Astrocyte (in vitro differentiated cells and primary cell): Measurements from ENCODE around the gene ELK1. TPM values are rescaled to one million over a fixed set of nuclear protein-coding genes. Genes with fewer than 3 reads are reported as not detected.

Source experiments
- DNase-seq: peaks from one replicate; pipeline ENCODE4 v3.0.0-alpha.2; 2010; ENCODE audit warnings: low read depth
- FAIRE-seq: peaks from 2 replicates; lab custom pipeline; 2011; peaks lifted over from hg19 to GRCh38; lab: Jason Lieb, UNC
- H2AFZ ChIP-seq: 2 replicates; pipeline ENCODE4 v1.6.0; 2012; ENCODE audit warnings: low read depth, low read length, inconsistent platforms
- H3K27ac ChIP-seq: 2 replicates; pipeline ENCODE4 v1.5.1; 2011; ENCODE audit warnings: low read depth, low read length, inconsistent platforms
- H3K27me3 ChIP-seq: 2 replicates; pipeline ENCODE4 v1.6.0; 2011; ENCODE audit warnings: low read length, inconsistent platforms; ENCODE audit not compliant: insufficient read depth
- H3K36me3 ChIP-seq: 2 replicates; pipeline ENCODE4 v1.5.1; 2011; ENCODE audit warnings: low read length, inconsistent platforms; ENCODE audit not compliant: insufficient read depth
- H3K4me1 ChIP-seq: 2 replicates; pipeline ENCODE4 v1.5.1; 2011; ENCODE audit warnings: low read length, inconsistent platforms; ENCODE audit not compliant: insufficient read depth
- H3K4me2 ChIP-seq: 2 replicates; pipeline ENCODE4 v1.6.0; 2012; ENCODE audit warnings: low read length, inconsistent platforms
- H3K4me3 ChIP-seq: 2 replicates; pipeline ENCODE4 v1.5.1; 2011; ENCODE audit warnings: low read depth, mild to moderate bottlenecking, low read length, inconsistent platforms; ENCODE audit not compliant: insufficient read depth
- H3K79me2 ChIP-seq: 2 replicates; pipeline ENCODE4 v1.6.0; 2012; ENCODE audit warnings: mild to moderate bottlenecking, low read length, inconsistent platforms; ENCODE audit not compliant: insufficient read depth
- H3K9ac ChIP-seq: 2 replicates; pipeline ENCODE4 v1.6.0; 2012; ENCODE audit warnings: mild to moderate bottlenecking, low read length, inconsistent platforms
- H3K9me3 ChIP-seq: 2 replicates; pipeline ENCODE4 v1.5.1; 2012; ENCODE audit warnings: low read depth, mild to moderate bottlenecking, low read length, inconsistent platforms; ENCODE audit not compliant: insufficient read depth
- H4K20me1 ChIP-seq: 2 replicates; pipeline ENCODE4 v1.6.0; 2012; ENCODE audit warnings: low read length, inconsistent platforms; ENCODE audit not compliant: insufficient read depth
- H3K27ac Mint-ChIP-seq: one replicate; pipeline ENCODE4 v1.8.0; 2021; ENCODE audit warnings: mild to moderate bottlenecking, mixed read lengths; ENCODE audit not compliant: unreplicated experiment
- H3K27me3 Mint-ChIP-seq: one replicate; pipeline ENCODE4 v1.8.0; 2021; ENCODE audit warnings: low read depth, mixed read lengths; ENCODE audit not compliant: unreplicated experiment
- H3K36me3 Mint-ChIP-seq: one replicate; pipeline ENCODE4 v1.8.0; 2021; ENCODE audit warnings: low read depth, mixed read lengths; ENCODE audit not compliant: unreplicated experiment
- H3K4me1 Mint-ChIP-seq: one replicate; pipeline ENCODE4 v1.8.0; 2021; ENCODE audit warnings: low read depth, mixed read lengths; ENCODE audit not compliant: unreplicated experiment
- H3K4me3 Mint-ChIP-seq: one replicate; pipeline ENCODE4 v1.8.0; 2021; ENCODE audit warnings: mild to moderate bottlenecking, moderate library complexity, mixed read lengths; ENCODE audit not compliant: unreplicated experiment
- H3K9me3 Mint-ChIP-seq: one replicate; pipeline ENCODE4 v1.8.0; 2021; ENCODE audit warnings: mild to moderate bottlenecking, mixed read lengths; ENCODE audit not compliant: unreplicated experiment
- CTCF ChIP-seq: IDR thresholded peaks from 2 replicates; pipeline ENCODE4 v1.5.1; 2011; ENCODE audit warnings: low read depth, mild to moderate bottlenecking, inconsistent platforms, low read length, moderate library complexity; ENCODE audit not compliant: insufficient read depth
- EZH2 ChIP-seq: IDR thresholded peaks from 2 replicates; pipeline ENCODE4 v1.6.1; 2012; ENCODE audit warnings: mild to moderate bottlenecking, low read length, inconsistent platforms; ENCODE audit not compliant: insufficient read depth
- total RNA-seq: library from RNA; stranded (reverse); gene quantifications from 2 replicates; pipeline ENCODE4 v1.2.1, GENCODE V29; 2021

The ELK1 gene
- total RNA-seq, 1 donor from 2014 or later = 34.1 TPM

GRCh38 chrX:47648376-47648775 lies 2.0 kb downstream of the ELK1 start:
- H3K9me3 ChIP-seq = no peaks in the 10 kb centered on the region
- peaks cover 22% of the 10 kb centered on the region for H3K4me1 ChIP-seq
- TF ChIP-seq CTCF (no peak), EZH2 (no peak)
- no peaks in the 10 kb centered on the region for H3K27me3 ChIP-seq
- peaks cover 39% of the 10 kb centered on the region for H4K20me1 ChIP-seq
- H3K9me3 Mint-ChIP-seq = no peaks in the 10 kb centered on the region
- H3K9ac ChIP-seq = peak overlapping the region; percentile 88
- H3K27ac Mint-ChIP-seq = no peak overlapping the region
- no peaks in the 10 kb centered on the region for H3K36me3 Mint-ChIP-seq
- DNase-seq = no peak
- H3K27me3 Mint-ChIP-seq = no peaks in the 10 kb centered on the region
- no peak overlapping the region for H2AFZ ChIP-seq
- peak overlapping the region; percentile 45 for H3K4me3 Mint-ChIP-seq
- H3K79me2 ChIP-seq = peaks cover 53% of the 10 kb centered on the region
- H3K4me3 ChIP-seq = no peak overlapping the region
- H3K36me3 ChIP-seq = peaks cover under 1% of the 10 kb centered on the region
- H3K4me2 ChIP-seq = peak overlapping the region; percentile 90
- peaks cover 29% of the 10 kb centered on the region for H3K4me1 Mint-ChIP-seq
- no peak for FAIRE-seq
- no peak overlapping the region for H3K27ac ChIP-seq

- Histone ChIP-seq H3K27ac (no peak overlapping the region), H3K4me1 (peaks cover 20% of the 10 kb centered on the region), H3K9me3 (no peaks in the 10 kb centered on the region), H2AFZ (no peak overlapping the region), H4K20me1 (peaks cover 45% of the 10 kb centered on the region), H3K9ac (no peak overlapping the region), H3K4me3 (no peak overlapping the region), H3K4me2 (no peak overlapping the region), H3K36me3 (no peaks in the 10 kb centered on the region), H3K79me2 (peaks cover 59% of the 10 kb centered on the region), H3K27me3 (no peaks in the 10 kb centered on the region)
- Mint-ChIP-seq H3K9me3 (no peaks in the 10 kb centered on the region), H3K36me3 (no peaks in the 10 kb centered on the region), H3K27ac (no peak overlapping the region), H3K27me3 (no peaks in the 10 kb centered on the region), H3K4me3 (peak overlapping the region; percentile 40), H3K4me1 (peaks cover 29% of the 10 kb centered on the region)
- TF ChIP-seq CTCF = no peak
- TF ChIP-seq EZH2 = no peak
- FAIRE-seq (no peak), DNase-seq (no peak)
Measured at GRCh38 chrX:47646636-47647035, 3.7 kb downstream of the ELK1 start.

DNA sequence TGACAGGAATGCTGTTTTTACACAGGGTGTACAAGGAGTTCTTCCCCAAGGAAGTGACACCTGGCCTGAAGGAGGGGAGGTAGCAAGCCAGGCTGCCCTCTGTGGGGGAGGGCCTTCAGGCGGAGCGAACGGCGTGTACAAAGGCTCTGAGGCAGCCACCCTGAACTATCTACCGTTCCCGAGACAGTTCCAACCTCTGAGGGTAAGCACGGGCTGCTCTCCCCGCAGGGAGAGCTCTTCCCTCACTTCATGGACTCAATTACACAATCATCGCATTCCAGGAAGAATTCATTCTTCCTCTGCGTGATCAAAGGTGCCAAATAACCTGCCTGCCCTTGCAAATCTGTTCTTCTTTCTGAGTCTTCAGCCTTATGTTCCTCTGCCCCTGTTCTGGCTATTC lies 4.8 kb downstream of the ELK1 start:
- H3K4me2 ChIP-seq = no peak overlapping the region
- H3K4me1 Mint-ChIP-seq = peaks cover 23% of the 10 kb centered on the region
- no peaks in the 10 kb centered on the region for H3K27me3 ChIP-seq
- H3K4me3 ChIP-seq = no peak overlapping the region
- H3K27ac Mint-ChIP-seq = no peak overlapping the region
- H3K27ac ChIP-seq = no peak overlapping the region
- H3K4me1 ChIP-seq = peaks cover 16% of the 10 kb centered on the region
- no peak overlapping the region for H3K9ac ChIP-seq
- H3K4me3 Mint-ChIP-seq = no peak overlapping the region
- no peaks in the 10 kb centered on the region for H3K9me3 ChIP-seq
- H3K36me3 Mint-ChIP-seq = no peaks in the 10 kb centered on the region
- peaks cover 59% of the 10 kb centered on the region for H3K79me2 ChIP-seq
- H3K36me3 ChIP-seq = peaks cover 3% of the 10 kb centered on the region
- H4K20me1 ChIP-seq = peaks cover 45% of the 10 kb centered on the region
- H3K27me3 Mint-ChIP-seq = no peaks in the 10 kb centered on the region
- TF ChIP-seq EZH2 (no peak), CTCF (no peak)
- H2AFZ ChIP-seq = no peak overlapping the region
- FAIRE-seq (no peak), DNase-seq (no peak)
- no peaks in the 10 kb centered on the region for H3K9me3 Mint-ChIP-seq
